OCI-LY3 (cell line): ENCODE results near the gene SH3BP2.

Source experiments
- H2AFZ ChIP-seq: fragments of 200-600, 300-600 bp; shearing (Covaris generic); 2 replicates; pipeline ENCODE4 v1.6.0; 2014; ENCODE audit warnings: antibody characterized with exemption, low read depth, low read length
- H3K27ac ChIP-seq: fragments of 200-600, 300-600 bp; sonication (generic); 2 replicates; pipeline ENCODE4 v1.5.1; 2014; ENCODE audit warnings: mild to moderate bottlenecking, low read length, moderate library complexity, mixed read lengths
- H3K27me3 ChIP-seq: fragments of 200-600, 300-600 bp; sonication (generic); 2 replicates; pipeline ENCODE4 v1.6.1; 2014; ENCODE audit warnings: low read depth, low read length, mixed read lengths
- H3K36me3 ChIP-seq: fragments of 200-600, 300-600 bp; sonication (generic); replicated peaks from 2 replicates; pipeline ENCODE3; 2014; ENCODE audit warnings: low read depth, low read length, mixed read lengths
- H3K4me1 ChIP-seq: fragments of 300-600, 200-600 bp; sonication (generic); 2 replicates; pipeline ENCODE4 v1.6.1; 2014; ENCODE audit warnings: low read length, mixed read lengths
- H3K4me2 ChIP-seq: fragments of 200-600, 300-600 bp; sonication (generic); 2 replicates; pipeline ENCODE4 v1.6.1; 2014; ENCODE audit warnings: low read length, mixed read lengths
- H3K4me3 ChIP-seq: fragments of 300-600, 200-600 bp; sonication (generic); 2 replicates; pipeline ENCODE4 v1.5.1; 2014; ENCODE audit warnings: antibody characterized with exemption, mild to moderate bottlenecking, low read length, moderate library complexity
- H3K79me2 ChIP-seq: fragments of 300-600, 200-600 bp; shearing (Covaris generic); 2 replicates; pipeline ENCODE4 v1.6.1; 2014; ENCODE audit warnings: mild to moderate bottlenecking, low read length, mixed read lengths
- H3K9ac ChIP-seq: fragments of 300-600, 200-600 bp; shearing (Covaris generic); 2 replicates; pipeline ENCODE4 v1.6.0; 2014; ENCODE audit warnings: mild to moderate bottlenecking, low read length, moderate library complexity
- H3K9me3 ChIP-seq: fragments of 200-600, 300-600 bp; shearing (Covaris generic); 2 replicates; pipeline ENCODE4 v1.6.1; 2014; ENCODE audit warnings: low read length, mixed read lengths; ENCODE audit not compliant: insufficient read depth
- H4K20me1 ChIP-seq: fragments of 200-600, 300-600 bp; sonication (generic); 2 replicates; pipeline ENCODE4 v1.6.1; 2016; ENCODE audit warnings: low read length, mixed read lengths; ENCODE audit not compliant: insufficient read depth
- CTCF ChIP-seq: fragments of 200-600, 300-600 bp; sonication (generic); IDR thresholded peaks from 2 replicates; pipeline ENCODE4 v1.5.1; 2014; ENCODE audit warnings: antibody characterized with exemption, low read length, low read depth
- EZH2phosphoT487 ChIP-seq: fragments of 200-600 bp; shearing (Covaris generic); IDR thresholded peaks from 2 replicates; pipeline ENCODE4 v1.6.1; 2018; ENCODE audit warnings: antibody characterized with exemption, mixed run types, low read depth

Gene SH3BP2

GRCh38 chr4:2842687-2843262 is 49.9 kb downstream of the SH3BP2 start:
- H3K27ac ChIP-seq = no peak overlapping the region; the same call in 1 of the 2 replicates
- peak overlapping the region; percentile 84 for H2AFZ ChIP-seq
- H3K4me3 ChIP-seq = peak overlapping the region; percentile 99
- peaks cover 45% of the 10 kb centered on the region for H3K4me1 ChIP-seq
- no peaks in the 10 kb centered on the region for H3K9me3 ChIP-seq
- no peaks in the 10 kb centered on the region for H3K27me3 ChIP-seq
- no peaks in the 10 kb centered on the region for H3K36me3 ChIP-seq
- H3K9ac ChIP-seq = peak overlapping the region; percentile 86
- no peak for TF ChIP-seq EZH2phosphoT487
- no peak for TF ChIP-seq CTCF
- H3K79me2 ChIP-seq = peaks cover 38% of the 10 kb centered on the region
- peaks cover 17% of the 10 kb centered on the region for H4K20me1 ChIP-seq
- peak overlapping the region; percentile 97 for H3K4me2 ChIP-seq

GRCh38 chr4:2843263-2843940 is 50.5 kb downstream of the SH3BP2 start, which contains the start of gene ADD1:
ADD1 (plus strand) TSS chr4:2843844; CDS start chr4:2875916, 32,072 bp downstream.
- peaks cover 44% of the 10 kb centered on the region for H3K79me2 ChIP-seq
- peaks cover 41% of the 10 kb centered on the region for H3K4me1 ChIP-seq
- H3K9ac ChIP-seq = peak within 1 kb of the TSS; percentile 88
- no peaks in the 10 kb centered on the region for H3K9me3 ChIP-seq
- H3K27me3 ChIP-seq = no peaks in the 10 kb centered on the region
- peak within 1 kb of the TSS; percentile 97 for H3K4me2 ChIP-seq
- H4K20me1 ChIP-seq = peaks cover 22% of the 10 kb centered on the region
- no peaks in the 10 kb centered on the region for H3K36me3 ChIP-seq
- peak within 1 kb of the TSS; percentile 84 for H2AFZ ChIP-seq
- TF ChIP-seq EZH2phosphoT487 = no peak
- no peak for TF ChIP-seq CTCF
- H3K4me3 ChIP-seq = peak within 1 kb of the TSS; percentile 99
- H3K27ac ChIP-seq = peak within 1 kb of the TSS; percentile 56

GRCh38 chr4:2843941-2844584 is 51.2 kb downstream of the SH3BP2 start:
- Histone ChIP-seq H3K4me2 (peak overlapping the region; percentile 90), H4K20me1 (peaks cover 28% of the 10 kb centered on the region), H3K4me3 (peak overlapping the region; percentile 99), H3K9ac (peak overlapping the region; percentile 88), H3K9me3 (no peaks in the 10 kb centered on the region), H3K27me3 (no peaks in the 10 kb centered on the region), H3K36me3 (no peaks in the 10 kb centered on the region), H2AFZ (no peak overlapping the region), H3K79me2 (peaks cover 50% of the 10 kb centered on the region), H3K4me1 (peaks cover 36% of the 10 kb centered on the region), H3K27ac (peak overlapping the region; percentile 56)
- TF ChIP-seq EZH2phosphoT487 (no peak), CTCF (no peak)

GRCh38 chr4:2846172-2846571 is 53.3 kb downstream of the SH3BP2 start:
- Histone ChIP-seq H3K27me3 (no peaks in the 10 kb centered on the region), H3K27ac (no peak overlapping the region), H3K79me2 (peaks cover 68% of the 10 kb centered on the region), H3K4me3 (peak overlapping the region; percentile 99), H3K9me3 (no peaks in the 10 kb centered on the region), H3K36me3 (no peaks in the 10 kb centered on the region), H3K4me2 (peak overlapping the region; percentile 90), H3K9ac (no peak overlapping the region), H2AFZ (no peak overlapping the region), H4K20me1 (peaks cover 45% of the 10 kb centered on the region), H3K4me1 (peaks cover 37% of the 10 kb centered on the region)
- TF ChIP-seq CTCF = no peak
- no peak for TF ChIP-seq EZH2phosphoT487
